K562 (cell line): ENCODE results near the gene SNPH. TPM values are rescaled to one million over a fixed set of nuclear protein-coding genes. Genes with fewer than 3 reads are reported as not detected.
"Not testable (repeated sequence)": the region's sequence is repeated elsewhere in the genome, so short reads cannot be mapped to it uniquely, and the experiment has no call there.

Source experiments
- ATAC-seq: fragments of 200-7000 bp; cut with Tn5 transposase; 3 replicates; pipeline ENCODE4 v1.9.1; 2020; ENCODE audit warnings: moderate library complexity
- BruUV-seq: library from RNA; stranded (reverse); fragments of 400-500 nt; replicated peaks from 2 replicates; lab custom pipeline; 2021; lab: Mats Ljungman, UMichigan
- CTCF ChIA-PET: fragments of 300-600 bp; formaldehyde crosslinking; extraction: SDS; loops from one replicate; lab custom pipeline; 2021; ENCODE audit warnings: low intra/inter-chr PET ratio; lab: Yijun Ruan, JAX
- POLR2A ChIA-PET: fragments of 300-600, 350-650 bp; sonication (Branson Sonifier 250); formaldehyde crosslinking; extraction: SDS; loops from one replicate; lab custom pipeline; 2021; ENCODE audit warnings: antibody characterized with exemption, inconsistent platforms; lab: Yijun Ruan, JAX
- DNase-seq, 4 experiments: peaks; one replicate each; pipeline versions ENCODE4 v3.0.0 to v3.0.0-alpha.2; 2011 to 2018; ENCODE audit warnings: low spot score in 3 of 4, mixed read lengths in 3 of 4; ENCODE audit errors: extremely low read depth in 1 of 4
- FAIRE-seq: peaks from 2 replicates; lab custom pipeline; 2011; peaks lifted over from hg19 to GRCh38; lab: Jason Lieb, UNC
- H2AFZ ChIP-seq: 2 replicates; pipeline ENCODE4 v1.6.0; 2011; ENCODE audit warnings: low read depth, low read length, control low read depth, inconsistent platforms
- H3K27ac ChIP-seq: fragments of 200-600 bp; 3 replicates; pipeline ENCODE4 v1.8.0; 2011; ENCODE audit warnings: low read depth, mild to moderate bottlenecking, control low read depth, inconsistent platforms, low read length, moderate library complexity, mixed read lengths; ENCODE audit errors: extremely low read depth
- H3K27me3 ChIP-seq, 2 experiments: fragments of 300-600 bp in 1 of 2; 2 replicates in 1 of 2; 3 replicates in 1 of 2; pipeline versions ENCODE4 v1.6.0 to v1.8.0; 2011; ENCODE audit warnings: inconsistent platforms in 2 of 2, low read length in 2 of 2, mild to moderate bottlenecking in 1 of 2, mixed read lengths in 1 of 2, moderate library complexity in 1 of 2; ENCODE audit not compliant: control insufficient read depth in 2 of 2, insufficient read depth in 2 of 2
- H3K36me3 ChIP-seq: fragments of 300-600 bp; 3 replicates; pipeline ENCODE4 v1.8.0; 2011; ENCODE audit warnings: mild to moderate bottlenecking, low read length, inconsistent platforms; ENCODE audit not compliant: control insufficient read depth, insufficient read depth
- H3K4me1 ChIP-seq, 2 experiments: fragments of 200-600 bp in 1 of 2; replicated peaks in 1 of 2; 2 replicates in 1 of 2; 3 replicates in 1 of 2; pipeline versions ENCODE4 v1.5.1 to v1.8.0; 2011; ENCODE audit warnings: inconsistent platforms in 2 of 2, low read length in 2 of 2, mild to moderate bottlenecking in 1 of 2, mixed read lengths in 1 of 2, moderate library complexity in 1 of 2; ENCODE audit not compliant: control insufficient read depth in 2 of 2, insufficient read depth in 2 of 2
- H3K4me2 ChIP-seq: 2 replicates; pipeline ENCODE4 v1.6.1; 2011; ENCODE audit warnings: low read length, control low read depth, inconsistent platforms, mixed read lengths; ENCODE audit not compliant: insufficient read depth
- H3K4me3 ChIP-seq: fragments of 200-600 bp; sonication (generic), shearing (Covaris generic); 2 replicates; pipeline ENCODE4 v1.5.1; 2016; ENCODE audit warnings: control low read depth, inconsistent platforms
- H3K79me2 ChIP-seq: fragments of 200-600 bp; 3 replicates; pipeline ENCODE4 v1.8.0; 2011; ENCODE audit warnings: low read length, inconsistent platforms; ENCODE audit not compliant: control insufficient read depth, insufficient read depth
- H3K9ac ChIP-seq, 2 experiments: 2 replicates each; pipeline versions ENCODE4 v1.6.0 to v1.6.1; 2011; ENCODE audit warnings: low read depth in 2 of 2, low read length in 2 of 2, control low read depth in 1 of 2, inconsistent platforms in 1 of 2, mild to moderate bottlenecking in 1 of 2, mixed read lengths in 1 of 2; ENCODE audit not compliant: insufficient read depth in 1 of 2
- H3K9me1 ChIP-seq: one replicate; pipeline ENCODE4 v1.6.0; 2011; ENCODE audit warnings: inconsistent platforms, mild to moderate bottlenecking, low read length, moderate library complexity; ENCODE audit not compliant: control insufficient read depth, insufficient read depth
- H3K9me3 ChIP-seq: replicated peaks from 2 replicates; pipeline ENCODE4 v1.5.1; 2011; ENCODE audit warnings: low read depth, low read length, inconsistent platforms; ENCODE audit not compliant: control insufficient read depth, insufficient read depth
- H4K20me1 ChIP-seq: replicated peaks from 2 replicates; pipeline ENCODE4 v1.6.1; 2011; ENCODE audit warnings: low read length, inconsistent platforms, mixed read lengths; ENCODE audit not compliant: control insufficient read depth, insufficient read depth
- HOXB6 ChIP-seq: fragments of 250-450 bp; sonication (Bioruptor Pico); IDR thresholded peaks from 2 replicates; pipeline ENCODE4 v1.5.1; 2022; ENCODE audit warnings: mild to moderate bottlenecking, borderline replicate concordance
- WGBS: fragments of 100-300 bp; shearing (Covaris generic); methylation state at CpG from one replicate; pipeline ENCODE4 v1.1.6; 2016; ENCODE audit warnings: low coverage, mixed read lengths; ENCODE audit not compliant: insufficient coverage; ENCODE audit errors: missing lambda C conversion rate; 5-methylcytosine and 5-hydroxymethylcytosine counted together
- in situ Hi-C: fragments of 300-500 bp; cut with MboI; formaldehyde crosslinking; loops from 4 replicates; pipeline ENCODE4 v1.15.0; 2018; ENCODE audit warnings: inconsistent platforms, mixed read lengths
- intact Hi-C: fragments of 100-400 bp; cut with micrococcal nuclease; formaldehyde crosslinking; loops from 2 replicates; pipeline ENCODE4 v1.14.2; 2022
- polyA plus RNA-seq, 8 experiments: library from polyadenylated mRNA; depleted of rRNA in 4 of 8; stranded (reverse) in 5 of 8; unstranded in 3 of 8; fragments of >200 nt; fragmentation: Nextera tagmentation in 2 of 8; fragmentation: Illumina TruSeq in 1 of 8; extraction: Ambion mirVana in 2 of 8; extraction: Trizol in 1 of 8; gene quantifications; 2 replicates each; pipeline versions ENCODE4 v1.2.1 to v1.2.3, GENCODE V29; 2011 to 2014; ENCODE audit warnings: inconsistent platforms in 1 of 8, missing spikeins in 1 of 8
- total RNA-seq, 7 experiments: library from RNA; depleted of rRNA in 6 of 7; stranded (reverse); fragments of >200 nt in 6 of 7; fragmentation: Illumina TruSeq in 2 of 7; extraction: Trizol in 2 of 7; gene quantifications; 2 replicates each; pipeline versions ENCODE4 v1.2.1 to v1.2.3, GENCODE V29; 2011 to 2021; ENCODE audit warnings: low replicate concordance in 1 of 7
- TF ChIP-seq, protein P1 (sequence below): fragments of 250-450 bp; sonication (Bioruptor Pico); IDR thresholded peaks from 2 replicates; pipeline ENCODE4 v1.4.0; 2020; ENCODE audit warnings: mild to moderate bottlenecking, moderate library complexity

Gene SNPH
- total and polyA plus RNA-seq, 9 of the 15 experiments (the other 6 are each of a cell fraction or from before 2014, with no cell fraction given), result 0.03 to 4.2 (median 1.4) TPM

DNA sequence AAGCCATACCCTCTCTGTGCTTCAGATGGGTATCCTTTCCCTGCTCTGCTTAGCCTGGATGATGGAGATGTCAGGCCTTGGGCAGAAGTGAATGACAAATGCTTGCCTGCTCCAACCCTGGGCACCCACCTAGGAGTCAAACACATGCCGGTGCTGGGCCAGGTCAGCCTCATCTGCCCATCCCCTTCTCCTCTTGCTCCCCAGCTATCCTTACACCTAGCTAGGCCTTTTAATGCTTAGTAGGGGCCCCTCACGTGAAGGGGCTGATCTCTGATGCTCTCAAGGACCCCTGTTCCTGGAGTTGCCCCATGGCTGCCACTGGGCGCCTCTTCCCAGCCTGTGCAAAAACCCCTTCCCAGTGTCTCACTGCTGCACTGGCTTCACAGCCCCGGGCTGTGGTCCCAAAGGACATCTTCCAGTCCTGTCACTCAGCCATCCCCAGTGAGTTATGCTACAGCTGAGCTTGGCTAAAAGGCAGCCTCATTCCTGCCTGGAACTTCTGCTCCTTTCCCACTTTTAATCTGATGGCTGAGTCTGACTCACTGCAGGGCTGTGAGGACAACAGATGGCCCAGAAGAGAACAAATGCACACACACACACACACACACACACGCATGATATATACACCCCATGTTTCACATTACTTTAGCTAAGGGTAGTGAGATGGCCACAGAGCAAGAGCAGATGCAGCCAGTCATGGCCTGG, 75.6 kb downstream of the SNPH start (continued):
- TF ChIP-seq, protein P1, sequence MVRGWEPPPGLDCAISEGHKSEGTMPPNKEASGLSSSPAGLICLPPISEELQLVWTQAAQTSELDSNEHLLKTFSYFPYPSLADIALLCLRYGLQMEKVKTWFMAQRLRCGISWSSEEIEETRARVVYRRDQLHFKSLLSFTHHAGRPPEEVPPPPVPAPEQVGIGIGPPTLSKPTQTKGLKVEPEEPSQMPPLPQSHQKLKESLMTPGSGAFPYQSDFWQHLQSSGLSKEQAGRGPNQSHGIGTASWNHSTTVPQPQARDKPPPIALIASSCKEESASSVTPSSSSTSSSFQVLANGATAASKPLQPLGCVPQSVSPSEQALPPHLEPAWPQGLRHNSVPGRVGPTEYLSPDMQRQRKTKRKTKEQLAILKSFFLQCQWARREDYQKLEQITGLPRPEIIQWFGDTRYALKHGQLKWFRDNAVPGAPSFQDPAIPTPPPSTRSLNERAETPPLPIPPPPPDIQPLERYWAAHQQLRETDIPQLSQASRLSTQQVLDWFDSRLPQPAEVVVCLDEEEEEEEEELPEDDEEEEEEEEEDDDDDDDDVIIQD, result no peak
- TF ChIP-seq HOXB6 (CRISPR knock-in tag), result no peak

DNA sequence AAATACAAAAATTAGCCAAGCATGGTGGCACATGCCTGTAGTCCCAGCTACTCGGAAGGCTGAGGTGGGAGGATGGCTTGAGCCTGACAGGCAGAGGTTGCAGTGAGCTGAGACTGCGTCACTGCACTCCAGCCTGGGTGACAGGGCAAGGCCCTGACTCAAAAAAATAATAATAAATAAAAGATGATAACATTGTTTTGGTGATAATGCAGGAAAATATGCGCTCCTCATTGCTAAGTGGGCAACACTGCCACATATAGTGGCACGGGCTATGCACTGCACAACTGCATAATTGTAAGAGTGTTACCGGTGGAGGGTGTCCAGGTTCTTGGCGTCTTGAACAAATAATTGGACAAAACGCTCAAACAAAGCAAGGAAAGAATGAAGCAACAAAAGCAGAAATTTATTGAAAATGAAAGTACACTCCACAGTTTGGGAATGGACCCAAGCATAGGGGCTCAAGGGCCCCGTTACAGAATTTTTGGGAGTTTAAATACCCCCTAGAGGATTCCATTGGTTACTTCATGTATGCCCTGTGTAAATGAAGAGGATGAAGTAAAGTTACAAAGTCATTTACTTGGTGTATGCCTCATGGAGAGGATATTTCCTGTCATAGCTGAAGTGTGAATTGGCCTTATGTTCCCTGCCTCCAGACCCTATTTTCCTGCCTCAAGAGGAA, 77.5 kb downstream of the SNPH start:
- H3K4me2 ChIP-seq, ATAC-seq, CTCF ChIA-PET, in situ Hi-C loops, H4K20me1 ChIP-seq, H3K9ac ChIP-seq, H3K4me3 ChIP-seq, H3K27ac ChIP-seq, H3K27me3 ChIP-seq, H3K79me2 ChIP-seq, intact Hi-C loops, H2AFZ ChIP-seq, BruUV-seq, POLR2A ChIA-PET, H3K9me1 ChIP-seq, H3K36me3 ChIP-seq, H3K9me3 ChIP-seq, DNase-seq, FAIRE-seq, H3K4me1 ChIP-seq: not testable (repeated sequence)
- WGBS, result 76% methylated on average over 8 of the region's 8 CpGs
